ENCODE data around the gene RPS6KA2. TPM values are rescaled to one million over a fixed set of nuclear protein-coding genes. Genes with fewer than 3 reads are reported as not detected.

RPS6KA2 gene
- total and polyA plus RNA-seq, 2 donors (not counting 1 experiment from before 2014, with no cell fraction given) = 2.2 to 16.0 TPM

DNA sequence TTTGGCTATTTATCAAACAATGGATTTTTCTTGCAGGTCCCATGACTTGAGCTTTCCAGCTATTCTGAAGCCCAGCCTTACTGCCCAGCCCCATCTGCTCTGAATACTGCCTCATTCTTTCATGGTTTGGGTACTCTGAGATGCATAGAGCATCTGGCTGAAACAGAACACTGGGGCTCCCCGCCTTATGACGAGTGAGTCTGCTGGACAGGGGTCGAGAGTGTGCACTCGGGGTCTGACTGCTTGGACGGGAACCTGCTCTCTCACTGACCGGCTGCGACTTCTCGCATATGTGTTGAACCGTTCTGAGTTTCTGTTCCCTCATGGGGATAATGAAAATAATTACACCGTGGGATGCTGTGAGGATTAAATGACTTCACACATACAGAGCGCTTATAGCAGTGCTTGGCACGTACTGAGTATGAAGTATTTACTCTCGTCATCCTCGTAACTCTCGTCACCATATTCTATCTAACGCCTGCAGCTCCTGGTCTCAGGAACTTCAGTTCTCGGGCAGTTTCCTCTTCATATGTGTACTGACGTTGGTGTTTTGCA lies 184.8 kb downstream of the RPS6KA2 start:
- intact Hi-C loops (cut with micrococcal nuclease) = no loop called here
- Mint-ChIP-seq H3K4me1 (peaks cover 6% of the 10 kb centered on the region), H3K4me3 (no peak overlapping the region), H3K27me3 (peaks cover 53% of the 10 kb centered on the region), H3K9me3 (ENCODE audit: insufficient read depth) (no peaks in the 10 kb centered on the region), H3K27ac (no peak overlapping the region)
- peaks cover 4 to 6% of the 10 kb centered on the region in 2 donors for H3K4me1 ChIP-seq (ENCODE audit: control insufficient read depth in 2 of 2, insufficient read depth in 2 of 2, low read length in 2 of 2)
- no peaks in the 10 kb centered on the region for H3K36me3 ChIP-seq (replicated peaks in 1 of 2; ENCODE audit: control extremely low read depth in 1 of 2, control insufficient read depth in 1 of 2, extremely low read depth in 1 of 2, insufficient read depth in 2 of 2, low read length in 1 of 2)
- peaks cover 0 to 33% (median 8%) of the 10 kb centered on the region in 4 experiments for H3K27me3 ChIP-seq (replicated peaks in 1 of 4; ENCODE audit: control extremely low read depth in 1 of 4, control insufficient read depth in 3 of 4, insufficient read depth in 4 of 4, low read length in 3 of 4)
- no peak overlapping the region for H2AFZ ChIP-seq (ENCODE audit: insufficient read depth, low read depth, low read length, poor library complexity, severe bottlenecking)
- H4K20me1 ChIP-seq (ENCODE audit: control insufficient read depth, insufficient read depth, low read length, poor library complexity, severe bottlenecking) = no peaks in the 10 kb centered on the region
- no peaks in the 10 kb centered on the region for H3K79me2 ChIP-seq (ENCODE audit: control insufficient read depth, insufficient read depth, low read length)
- ATAC-seq (ENCODE audit: low read depth) (no peak), DNase-seq (no peak)
- no peak overlapping the region for H3K9ac ChIP-seq (ENCODE audit: low read length)
- H3K4me3 ChIP-seq (ENCODE audit: control extremely low read depth in 1 of 5, extremely low read depth in 1 of 5, insufficient read depth in 1 of 5, low read depth in 2 of 5, low read length in 4 of 5) = no peak overlapping the region
- H3K4me2 ChIP-seq (replicated peaks; ENCODE audit: low read depth, low read length, poor library complexity, severe bottlenecking) = no peak overlapping the region
- CTCF ChIA-PET = interaction anchor here (1.0 to 1.7 kb wide), 6 partner anchors 14 to 631 kb away, joined by 3 to 4 read pairs (median 3); partner anchors contain the start of gene RPS6KA2
- no peaks in the 10 kb centered on the region for H3K9me3 ChIP-seq (ENCODE audit: control extremely low read depth in 1 of 3, control insufficient read depth in 2 of 3, insufficient read depth in 1 of 3, low read length in 2 of 3)
- WGBS (ENCODE audit: insufficient coverage) = 70% methylated on average over 7 of the region's 18 CpGs
- TF ChIP-seq, protein P1, sequence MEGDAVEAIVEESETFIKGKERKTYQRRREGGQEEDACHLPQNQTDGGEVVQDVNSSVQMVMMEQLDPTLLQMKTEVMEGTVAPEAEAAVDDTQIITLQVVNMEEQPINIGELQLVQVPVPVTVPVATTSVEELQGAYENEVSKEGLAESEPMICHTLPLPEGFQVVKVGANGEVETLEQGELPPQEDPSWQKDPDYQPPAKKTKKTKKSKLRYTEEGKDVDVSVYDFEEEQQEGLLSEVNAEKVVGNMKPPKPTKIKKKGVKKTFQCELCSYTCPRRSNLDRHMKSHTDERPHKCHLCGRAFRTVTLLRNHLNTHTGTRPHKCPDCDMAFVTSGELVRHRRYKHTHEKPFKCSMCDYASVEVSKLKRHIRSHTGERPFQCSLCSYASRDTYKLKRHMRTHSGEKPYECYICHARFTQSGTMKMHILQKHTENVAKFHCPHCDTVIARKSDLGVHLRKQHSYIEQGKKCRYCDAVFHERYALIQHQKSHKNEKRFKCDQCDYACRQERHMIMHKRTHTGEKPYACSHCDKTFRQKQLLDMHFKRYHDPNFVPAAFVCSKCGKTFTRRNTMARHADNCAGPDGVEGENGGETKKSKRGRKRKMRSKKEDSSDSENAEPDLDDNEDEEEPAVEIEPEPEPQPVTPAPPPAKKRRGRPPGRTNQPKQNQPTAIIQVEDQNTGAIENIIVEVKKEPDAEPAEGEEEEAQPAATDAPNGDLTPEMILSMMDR (IDR thresholded peaks at IDR 0.05) = no peak
- no peak for TF ChIP-seq EZH2 (IDR thresholded peaks at IDR 0.05; ENCODE audit: borderline replicate concordance, insufficient read depth, low read depth, low read length, poor library complexity, severe bottlenecking)
- POLR2A ChIA-PET = no interaction called here
- H3K27ac ChIP-seq (ENCODE audit: low read length in 2 of 2) = no peak overlapping the region

DNA sequence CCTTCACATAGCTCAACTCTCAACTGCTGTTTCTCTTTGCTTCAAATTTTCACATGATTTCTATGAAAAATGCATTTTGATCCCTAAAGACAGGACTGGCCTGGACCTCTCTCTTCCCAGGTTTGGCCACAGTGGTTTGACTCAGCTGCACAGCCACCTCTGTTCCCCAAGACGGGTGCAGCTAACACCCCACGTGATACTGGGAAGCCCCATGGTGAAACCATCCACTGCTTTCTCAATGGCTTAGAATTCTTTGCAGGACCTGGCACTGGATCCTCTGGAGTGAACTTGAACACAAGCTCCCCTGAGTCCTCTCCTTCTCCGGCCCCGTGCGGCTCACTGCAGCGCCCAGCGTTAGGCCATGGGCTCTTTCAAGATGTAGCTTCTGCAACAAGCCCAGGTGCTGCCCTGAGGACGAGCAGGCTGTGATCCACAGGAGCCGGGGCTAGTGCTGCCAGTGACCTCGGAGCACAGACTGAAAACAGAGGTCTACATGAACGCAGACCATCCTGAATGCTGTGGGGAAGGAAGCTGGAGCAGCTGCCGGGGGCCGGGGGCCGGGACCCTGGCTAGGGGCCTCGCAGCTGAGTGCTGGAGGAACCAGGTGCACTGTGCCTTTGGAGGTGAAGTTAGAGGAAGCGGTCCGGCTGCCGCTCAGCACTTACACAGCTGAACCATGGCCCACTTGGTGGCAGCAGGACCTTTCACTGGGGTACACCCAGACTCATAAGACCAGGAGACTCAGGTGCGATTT lies 185.5 kb downstream of the RPS6KA2 start:
- Histone ChIP-seq H3K4me1 (ENCODE audit: control insufficient read depth in 2 of 2, insufficient read depth in 2 of 2, low read length in 2 of 2) (peaks cover 4 to 6% of the 10 kb centered on the region in 2 donors), H3K36me3 (replicated peaks in 1 of 2; ENCODE audit: control extremely low read depth in 1 of 2, control insufficient read depth in 1 of 2, extremely low read depth in 1 of 2, insufficient read depth in 2 of 2, low read length in 1 of 2) (no peaks in the 10 kb centered on the region), H3K79me2 (ENCODE audit: control insufficient read depth, insufficient read depth, low read length) (no peaks in the 10 kb centered on the region), H3K9ac (ENCODE audit: low read length) (no peak overlapping the region), H2AFZ (ENCODE audit: insufficient read depth, low read depth, low read length, poor library complexity, severe bottlenecking) (no peak overlapping the region), H3K4me3 (ENCODE audit: control extremely low read depth in 1 of 5, extremely low read depth in 1 of 5, insufficient read depth in 1 of 5, low read depth in 2 of 5, low read length in 4 of 5) (no peak overlapping the region), H4K20me1 (ENCODE audit: control insufficient read depth, insufficient read depth, low read length, poor library complexity, severe bottlenecking) (no peaks in the 10 kb centered on the region), H3K27me3 (replicated peaks in 1 of 4; ENCODE audit: control extremely low read depth in 1 of 4, control insufficient read depth in 3 of 4, insufficient read depth in 4 of 4, low read length in 3 of 4) (peaks cover 0 to 31% (median 8%) of the 10 kb centered on the region in 4 experiments), H3K27ac (ENCODE audit: low read length in 2 of 2) (no peak overlapping the region), H3K9me3 (ENCODE audit: control extremely low read depth in 1 of 3, control insufficient read depth in 2 of 3, insufficient read depth in 1 of 3, low read length in 2 of 3) (no peaks in the 10 kb centered on the region), H3K4me2 (replicated peaks; ENCODE audit: low read depth, low read length, poor library complexity, severe bottlenecking) (no peak overlapping the region)
- no peak overlapping the region for H3K4me3 Mint-ChIP-seq
- H3K27ac Mint-ChIP-seq = no peak overlapping the region
- H3K9me3 Mint-ChIP-seq (ENCODE audit: insufficient read depth) = no peaks in the 10 kb centered on the region
- no peak for TF ChIP-seq EZH2 (IDR thresholded peaks at IDR 0.05; ENCODE audit: borderline replicate concordance, insufficient read depth, low read depth, low read length, poor library complexity, severe bottlenecking)
- TF ChIP-seq, protein P1 (IDR thresholded peaks at IDR 0.05) = no peak
- peaks cover 6% of the 10 kb centered on the region for H3K4me1 Mint-ChIP-seq
- peak; percentile 32 for DNase-seq
- ChIA-PET CTCF (interaction anchor here (1.0 to 1.7 kb wide), 5 partner anchors 15 to 631 kb away, joined by 3 to 4 read pairs (median 3); partner anchors contain the start of gene RPS6KA2), POLR2A (no interaction called here)
- intact Hi-C loops (cut with micrococcal nuclease) = no loop called here
- peak; percentile 39 for ATAC-seq (ENCODE audit: low read depth)
- 13% methylated on average over 19 of the region's 19 CpGs for WGBS (ENCODE audit: insufficient coverage)
- H3K27me3 Mint-ChIP-seq = peaks cover 53% of the 10 kb centered on the region

All from B cell (primary cell).